ENCODE measurements around the gene SCIMP.

GRCh38 chr17:5234645-5235576 is at the start of gene SCIMP:
- TF ChIP-seq POLR2A (IDR thresholded peaks at IDR 0.05; ENCODE audit: low read length) (no peak), GATA1 (IDR thresholded peaks at IDR 0.05; ENCODE audit: low read depth, low read length) (no peak)

Measured in erythroblast (primary cell).